SK-N-SH (cell line): ENCODE measurements around the gene MAP2K5. TPM values are rescaled to one million over a fixed set of nuclear protein-coding genes. Genes with fewer than 3 reads are reported as not detected.

Source experiments
- CTCF ChIA-PET: fragments of 300-600, 350-600 bp; formaldehyde crosslinking; extraction: SDS; loops from one replicate; lab custom pipeline; 2021; lab: Yijun Ruan, JAX
- POLR2A ChIA-PET: fragments of 350-600 bp; sonication (Branson Sonifier 250); formaldehyde crosslinking; extraction: SDS; loops from one replicate; lab custom pipeline; 2020; ENCODE audit warnings: antibody characterized with exemption, inconsistent platforms; lab: Yijun Ruan, JAX
- DNase-seq: peaks from one replicate; pipeline ENCODE4 v3.0.0; 2012
- H2AFZ ChIP-seq: fragments of 200-600 bp; sonication (generic); 2 replicates; pipeline ENCODE4 v1.8.1; 2016; ENCODE audit warnings: antibody characterized with exemption, mild to moderate bottlenecking, low read depth
- H3F3A ChIP-seq: fragments of 200-600 bp; sonication (generic); replicated peaks from 2 replicates; pipeline ENCODE3; 2016; ENCODE audit warnings: antibody characterized with exemption, mild to moderate bottlenecking; ENCODE audit not compliant: insufficient read depth
- H3K27ac ChIP-seq, 2 experiments: fragments of 200-500 bp in 1 of 2; fragments of 200-600 bp in 1 of 2; sonication (Bioruptor generic) in 1 of 2; sonication (generic), shearing (Covaris generic) in 1 of 2; 2 replicates each; pipeline versions ENCODE4 v1.5.1 to v1.6.1; 2014 to 2016; ENCODE audit warnings: low read depth in 2 of 2, inconsistent platforms in 1 of 2, low read length in 1 of 2, mild to moderate bottlenecking in 1 of 2, mixed read lengths in 1 of 2
- H3K27me3 ChIP-seq: fragments of 200-600 bp; sonication (generic), shearing (Covaris generic); 2 replicates; pipeline ENCODE4 v1.6.1; 2016; ENCODE audit warnings: mixed run types; ENCODE audit not compliant: insufficient read depth
- H3K36me3 ChIP-seq, 2 experiments: fragments of 200-500 bp in 1 of 2; fragments of 200-600 bp in 1 of 2; sonication (Bioruptor generic) in 1 of 2; sonication (generic) in 1 of 2; replicated peaks in 1 of 2; 2 replicates each; pipeline versions ENCODE3 to v1.5.1; 2014 to 2016; ENCODE audit warnings: low read length in 1 of 2, mild to moderate bottlenecking in 1 of 2; ENCODE audit not compliant: insufficient read depth in 2 of 2, control insufficient read depth in 1 of 2
- H3K4me1 ChIP-seq, 2 experiments: fragments of 200-500 bp in 1 of 2; fragments of 200-600 bp in 1 of 2; sonication (Bioruptor generic) in 1 of 2; sonication (generic), shearing (Covaris generic) in 1 of 2; 2 replicates each; pipeline versions ENCODE4 v1.5.1 to v1.6.1; 2014 to 2016; ENCODE audit warnings: low read depth in 1 of 2, low read length in 1 of 2, mixed run types in 1 of 2; ENCODE audit not compliant: insufficient read depth in 2 of 2, control insufficient read depth in 1 of 2
- H3K4me2 ChIP-seq: fragments of 200-600 bp; sonication (generic), shearing (Covaris generic); 2 replicates; pipeline ENCODE4 v1.6.1; 2017; ENCODE audit warnings: mixed run types
- H3K4me3 ChIP-seq, 2 experiments: fragments of 200-500 bp in 1 of 2; fragments of 200-600 bp in 1 of 2; sonication (Bioruptor generic) in 1 of 2; sonication (generic), shearing (Covaris generic) in 1 of 2; 2 replicates each; pipeline versions ENCODE4 v1.5.1 to v1.8.1; 2014 to 2016; ENCODE audit warnings: low read depth in 2 of 2, inconsistent platforms in 1 of 2, low read length in 1 of 2, mild to moderate bottlenecking in 1 of 2, mixed read lengths in 1 of 2, moderate library complexity in 1 of 2
- H3K79me2 ChIP-seq: fragments of 200-600 bp; sonication (generic); 2 replicates; pipeline ENCODE4 v1.8.1; 2017; ENCODE audit warnings: mild to moderate bottlenecking; ENCODE audit not compliant: insufficient read depth
- H3K9ac ChIP-seq: fragments of 200-600 bp; sonication (generic); 2 replicates; pipeline ENCODE4 v1.6.1; 2017; ENCODE audit warnings: mixed run types
- H3K9me2 ChIP-seq: fragments of 200-600 bp; sonication (generic); 2 replicates; pipeline ENCODE4 v1.6.1; 2017; ENCODE audit warnings: mixed run types
- H3K9me3 ChIP-seq: fragments of 200-600 bp; sonication (generic); 2 replicates; pipeline ENCODE4 v1.6.1; 2017; ENCODE audit warnings: mixed run types, mild to moderate bottlenecking, moderate library complexity
- H4K20me1 ChIP-seq: fragments of 200-600 bp; sonication (generic); 2 replicates; pipeline ENCODE4 v1.6.1; 2017; ENCODE audit warnings: mild to moderate bottlenecking, mixed run types; ENCODE audit not compliant: insufficient read depth
- CHD2 ChIP-seq: fragments of 150-350 bp; IDR thresholded peaks from 2 replicates; pipeline ENCODE4 v1.6.1; 2018; ENCODE audit warnings: low read length; ENCODE audit not compliant: partially characterized antibody
- EP300 ChIP-seq, 2 experiments: IDR thresholded peaks; 2 replicates each; pipeline versions ENCODE4 v1.4.0 to v1.6.1; 2012; ENCODE audit warnings: borderline replicate concordance in 1 of 2, low read depth in 1 of 2, low read length in 1 of 2
- EZH2phosphoT487 ChIP-seq: fragments of 200-600 bp; sonication (generic); IDR thresholded peaks from 2 replicates; pipeline ENCODE4 v1.6.1; 2017; ENCODE audit warnings: low read depth, mixed run types, mild to moderate bottlenecking, antibody characterized with exemption, moderate library complexity, borderline replicate concordance
- FOSL2 ChIP-seq: IDR thresholded peaks from 2 replicates; pipeline ENCODE4 v1.4.0; 2012; ENCODE audit warnings: low read depth, mild to moderate bottlenecking, moderate library complexity, borderline replicate concordance
- GATA2 ChIP-seq: sonication (generic); formaldehyde crosslinking; IDR thresholded peaks from 2 replicates; pipeline ENCODE4 v1.5.0; 2020; ENCODE audit warnings: mild to moderate bottlenecking, missing genetic modification reagents
- MEF2A ChIP-seq: IDR thresholded peaks from 2 replicates; pipeline ENCODE4 v1.4.0; 2012; ENCODE audit warnings: low read depth, borderline replicate concordance
- NFIC ChIP-seq: IDR thresholded peaks from 2 replicates; pipeline ENCODE4 v1.4.0; 2012; ENCODE audit warnings: borderline replicate concordance
- POLR2AphosphoS5 ChIP-seq: IDR thresholded peaks from 2 replicates; pipeline ENCODE4 v1.6.1; 2012; ENCODE audit warnings: low read depth, low read length
- RAD21 ChIP-seq: IDR thresholded peaks from 2 replicates; pipeline ENCODE4 v1.6.1; 2012; ENCODE audit warnings: mild to moderate bottlenecking, low read length
- RCOR1 ChIP-seq: fragments of 150-350 bp; IDR thresholded peaks from 2 replicates; pipeline ENCODE4 v1.6.1; 2017; ENCODE audit warnings: antibody characterized with exemption, low read length
- RXRA ChIP-seq: IDR thresholded peaks from 2 replicates; pipeline ENCODE4 v1.4.0; 2012; ENCODE audit warnings: low read depth, mild to moderate bottlenecking, borderline replicate concordance
- SMC3 ChIP-seq: IDR thresholded peaks from 2 replicates; pipeline ENCODE4 v1.6.1; 2012; ENCODE audit warnings: low read depth, low read length, improper control_type of control experiment
- TAF1 ChIP-seq: IDR thresholded peaks from 2 replicates; pipeline ENCODE4 v1.6.1; 2012; ENCODE audit warnings: low read depth, mild to moderate bottlenecking, low read length, moderate library complexity, borderline replicate concordance
- TCF12 ChIP-seq: IDR thresholded peaks from 2 replicates; pipeline ENCODE4 v1.4.0; 2012
- WGBS: methylation state at CpG from one replicate; pipeline ENCODE4 v1.1.6; 2017; ENCODE audit warnings: low lambda C conversion rate; 5-methylcytosine and 5-hydroxymethylcytosine counted together
- polyA plus RNA-seq, 3 experiments: library from polyadenylated mRNA; depleted of rRNA; stranded (reverse); fragments of >200 nt; gene quantifications; 2 replicates each; pipeline ENCODE4 v1.2.3, GENCODE V29; 2012
- TF ChIP-seq, protein P1 (sequence below): IDR thresholded peaks from 2 replicates; pipeline ENCODE4; 2012
- TF ChIP-seq, protein P2 (sequence below): fragments of 150-350 bp; IDR thresholded peaks from 2 replicates; pipeline ENCODE4 v1.6.1; 2016; ENCODE audit warnings: mild to moderate bottlenecking, low read depth, low read length

Gene MAP2K5
- polyA plus RNA-seq, 1 of the 3 experiments (the other 2 are of a cell fraction), result 6.2 TPM

DNA sequence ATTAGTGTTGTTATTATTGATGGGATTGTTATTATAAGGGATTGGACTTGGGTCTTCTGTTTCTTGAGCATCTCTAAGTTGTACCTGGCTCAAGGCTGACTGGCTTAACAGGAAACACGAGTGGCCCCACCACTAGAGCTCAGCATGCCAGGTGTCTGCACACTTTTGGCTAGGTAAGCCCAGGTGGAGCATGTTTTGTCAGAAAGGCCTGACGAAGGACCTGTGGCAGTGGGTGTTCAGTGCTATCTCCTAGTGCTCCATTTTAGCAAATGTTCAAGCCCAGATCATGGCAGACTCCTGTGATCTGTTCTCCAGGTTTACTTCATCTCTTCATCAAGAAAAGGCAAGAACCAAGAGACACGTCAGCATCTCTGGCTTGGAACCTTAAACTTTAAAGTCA is 3.4 kb downstream of the MAP2K5 start:
- H3K79me2 ChIP-seq, result peaks cover 25% of the 10 kb centered on the region
- H3K4me2 ChIP-seq, result no peak overlapping the region
- no peaks in the 10 kb centered on the region for H3K9me3 ChIP-seq
- H2AFZ ChIP-seq, result no peak overlapping the region
- no peaks in the 10 kb centered on the region for H3K9me2 ChIP-seq
- DNase-seq, result no peak
- H3K9ac ChIP-seq, result no peak overlapping the region
- H3K36me3 ChIP-seq, result peaks cover 6 to 24% of the 10 kb centered on the region in 2 experiments
- WGBS, result 63% methylated on average over 2 of the region's 3 CpGs
- TF ChIP-seq RXRA, result no peak
- TF ChIP-seq POLR2AphosphoS5, result no peak
- no peak for TF ChIP-seq MEF2A
- TF ChIP-seq TCF12, result no peak
- TF ChIP-seq, protein P1, sequence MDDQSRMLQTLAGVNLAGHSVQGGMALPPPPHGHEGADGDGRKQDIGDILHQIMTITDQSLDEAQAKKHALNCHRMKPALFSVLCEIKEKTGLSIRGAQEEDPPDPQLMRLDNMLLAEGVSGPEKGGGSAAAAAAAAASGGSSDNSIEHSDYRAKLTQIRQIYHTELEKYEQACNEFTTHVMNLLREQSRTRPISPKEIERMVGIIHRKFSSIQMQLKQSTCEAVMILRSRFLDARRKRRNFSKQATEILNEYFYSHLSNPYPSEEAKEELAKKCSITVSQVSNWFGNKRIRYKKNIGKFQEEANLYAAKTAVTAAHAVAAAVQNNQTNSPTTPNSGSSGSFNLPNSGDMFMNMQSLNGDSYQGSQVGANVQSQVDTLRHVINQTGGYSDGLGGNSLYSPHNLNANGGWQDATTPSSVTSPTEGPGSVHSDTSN, result no peak
- H3K27ac ChIP-seq, result no peak overlapping the region; a peak in 1 of 4 replicates
- no peaks in the 10 kb centered on the region for H4K20me1 ChIP-seq
- peaks cover 11% of the 10 kb centered on the region for H3F3A ChIP-seq
- ChIA-PET POLR2A (no interaction called here), CTCF (interaction anchor here (0.9 to 1.9 kb wide), 2 partner anchors 89 to 295 kb away, joined by 4 to 5 read pairs; no protein-coding TSS in a partner anchor)
- peaks cover 28 to 30% of the 10 kb centered on the region in 2 experiments; a peak in 3 of 4 replicates for H3K4me1 ChIP-seq
- H3K27me3 ChIP-seq, result no peaks in the 10 kb centered on the region
- no peak overlapping the region for H3K4me3 ChIP-seq

DNA sequence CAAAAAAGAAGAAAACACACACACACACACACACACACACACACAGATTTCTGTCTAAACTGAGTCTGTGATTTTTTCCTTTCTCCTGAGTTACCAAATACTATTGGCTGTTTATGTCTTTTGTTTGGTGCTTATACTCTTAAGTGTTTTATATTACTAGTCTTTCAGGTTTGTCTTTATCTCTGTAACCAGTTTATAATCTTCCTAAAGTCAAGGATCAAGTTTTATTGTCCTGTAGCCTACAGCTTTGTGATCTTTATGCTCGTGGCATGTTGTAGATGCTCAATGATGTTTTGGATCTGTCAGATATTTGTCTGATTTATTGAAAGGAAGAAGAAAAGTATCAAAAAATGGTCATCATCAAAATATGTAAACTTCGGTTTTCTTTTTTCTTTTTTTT is 4.6 kb downstream of the MAP2K5 start:
- Histone ChIP-seq H3K9ac (no peak overlapping the region), H3K4me2 (no peak overlapping the region), H3K27ac (peak overlapping the region in 1 of 2 experiments; percentile 61; a peak in 1 of 4 replicates), H3K27me3 (no peaks in the 10 kb centered on the region), H3K9me2 (no peaks in the 10 kb centered on the region), H3K4me3 (no peak overlapping the region), H3F3A (peaks cover 11% of the 10 kb centered on the region), H3K36me3 (peaks cover 16 to 24% of the 10 kb centered on the region in 2 experiments), H2AFZ (no peak overlapping the region), H3K79me2 (peaks cover 25% of the 10 kb centered on the region), H4K20me1 (no peaks in the 10 kb centered on the region), H3K4me1 (peaks cover 28 to 30% of the 10 kb centered on the region in 2 experiments; a peak in 3 of 4 replicates), H3K9me3 (no peaks in the 10 kb centered on the region)
- TF ChIP-seq, protein P1, result no peak
- TF ChIP-seq MEF2A (no peak), SMC3 (no peak), EZH2phosphoT487 (no peak)
- ChIA-PET CTCF (no interaction called here), POLR2A (no interaction called here)
- DNase-seq, result no peak
- 79% methylated on average over 2 of the region's 2 CpGs for WGBS

DNA sequence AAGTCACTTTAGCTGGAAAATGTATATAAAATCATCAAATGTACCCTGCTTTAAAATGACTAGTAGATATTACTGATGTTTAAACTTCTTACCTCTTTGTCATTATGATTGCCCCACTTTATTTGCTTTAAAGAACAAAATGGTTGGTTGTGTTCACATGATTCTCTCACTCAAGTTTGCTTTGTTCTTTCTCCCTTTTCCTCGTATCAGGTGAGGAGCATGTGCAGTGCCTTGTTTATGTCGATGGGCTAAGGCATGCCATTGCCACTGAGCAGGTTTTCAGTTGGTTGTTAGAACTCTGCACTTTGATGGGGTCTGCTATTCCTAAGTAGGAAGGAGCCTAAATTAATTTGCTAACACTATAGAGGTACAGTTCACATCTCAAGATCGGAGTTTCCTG is 5.3 kb downstream of the MAP2K5 start:
- H3K9ac ChIP-seq, result no peak overlapping the region
- H2AFZ ChIP-seq, result no peak overlapping the region
- H3K36me3 ChIP-seq, result peaks cover 17 to 24% of the 10 kb centered on the region in 2 experiments
- peaks cover 28 to 30% of the 10 kb centered on the region in 2 experiments; a peak in 3 of 4 replicates for H3K4me1 ChIP-seq
- no peaks in the 10 kb centered on the region for H4K20me1 ChIP-seq
- no peaks in the 10 kb centered on the region for H3K9me3 ChIP-seq
- no peak for DNase-seq
- H3K79me2 ChIP-seq, result peaks cover 25% of the 10 kb centered on the region
- 82% methylated on average over 3 of the region's 3 CpGs for WGBS
- H3F3A ChIP-seq, result peaks cover 11% of the 10 kb centered on the region
- POLR2A ChIA-PET, result no interaction called here
- H3K27ac ChIP-seq, result peak overlapping the region in 1 of 2 experiments; percentile 61; a peak in 2 of 4 replicates
- peak overlapping the region; percentile 40; the same call in 1 of the 2 replicates for H3K4me2 ChIP-seq
- CTCF ChIA-PET, result interaction anchor here (1.1 to 1.2 kb wide), 2 partner anchors 37 to 47 kb away, joined by 3 to 4 read pairs; no protein-coding TSS in a partner anchor
- no peak overlapping the region for H3K4me3 ChIP-seq
- H3K27me3 ChIP-seq, result no peaks in the 10 kb centered on the region
- no peaks in the 10 kb centered on the region for H3K9me2 ChIP-seq
- no peak for TF ChIP-seq NFIC
- TF ChIP-seq, protein P2, sequence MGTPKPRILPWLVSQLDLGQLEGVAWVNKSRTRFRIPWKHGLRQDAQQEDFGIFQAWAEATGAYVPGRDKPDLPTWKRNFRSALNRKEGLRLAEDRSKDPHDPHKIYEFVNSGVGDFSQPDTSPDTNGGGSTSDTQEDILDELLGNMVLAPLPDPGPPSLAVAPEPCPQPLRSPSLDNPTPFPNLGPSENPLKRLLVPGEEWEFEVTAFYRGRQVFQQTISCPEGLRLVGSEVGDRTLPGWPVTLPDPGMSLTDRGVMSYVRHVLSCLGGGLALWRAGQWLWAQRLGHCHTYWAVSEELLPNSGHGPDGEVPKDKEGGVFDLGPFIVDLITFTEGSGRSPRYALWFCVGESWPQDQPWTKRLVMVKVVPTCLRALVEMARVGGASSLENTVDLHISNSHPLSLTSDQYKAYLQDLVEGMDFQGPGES, result no peak
- no peak for TF ChIP-seq RCOR1
- TF ChIP-seq FOSL2, result no peak
- TF ChIP-seq RAD21, result no peak
- no peak for TF ChIP-seq CHD2
- TF ChIP-seq EP300 (IDR thresholded peaks at IDR 0.05; ENCODE audit: borderline replicate concordance in 1 of 2, low read depth in 1 of 2, low read length in 1 of 2), result no peak
- no peak for TF ChIP-seq SMC3
- no peak for TF ChIP-seq GATA2 (CRISPR knock-in tag)
- TF ChIP-seq TAF1, result no peak
